ENCODE results near the gene CDC7.

Gene CDC7

GRCh38 chr1:91490501-91490900 lies 10.2 kb upstream of the CDC7 start:
- H3K27ac ChIP-seq: no peak overlapping the region
- TF ChIP-seq ZFX (IDR thresholded peaks at IDR 0.05) (no peak), CTCF (conservative IDR thresholded peaks at IDR 0.05) (no peak)

- TF ChIP-seq ZFX (IDR thresholded peaks at IDR 0.05) (no peak), CTCF (conservative IDR thresholded peaks at IDR 0.05) (no peak)
These were observed 2.6 kb upstream of the CDC7 start for GRCh38 chr1:91498035-91498434.

GRCh38 chr1:91498498-91499245 lies 2.0 kb upstream of the CDC7 start:
- no peak overlapping the region for H3K27ac ChIP-seq
- no peak for TF ChIP-seq CTCF (conservative IDR thresholded peaks at IDR 0.05)
- TF ChIP-seq ZFX (IDR thresholded peaks at IDR 0.05): no peak

More at GRCh38 chr1:91498035-91498434, 2.6 kb upstream of the CDC7 start:
- no peak overlapping the region for H3K27ac ChIP-seq

GRCh38 chr1:91499346-91499745 lies 1.3 kb upstream of the CDC7 start:
- no peak overlapping the region for H3K27ac ChIP-seq
- TF ChIP-seq CTCF (conservative IDR thresholded peaks at IDR 0.05) (no peak), ZFX (IDR thresholded peaks at IDR 0.05) (no peak)

- no peak for TF ChIP-seq ZFX (IDR thresholded peaks at IDR 0.05)
- no peak for TF ChIP-seq CTCF (conservative IDR thresholded peaks at IDR 0.05)
- H3K27ac ChIP-seq: peak overlapping the region; percentile 93
These were observed 521 bp upstream of the CDC7 start for GRCh38 chr1:91499904-91500755.

GRCh38 chr1:91501523-91501851 lies 836 bp downstream of the CDC7 start:
- peak overlapping the region; percentile 93 for H3K27ac ChIP-seq
- TF ChIP-seq ZFX (IDR thresholded peaks at IDR 0.05): no peak
- peak; percentile 60 for TF ChIP-seq CTCF (conservative IDR thresholded peaks at IDR 0.05)
